Fibroblast of lung (primary cell): Measurements from ENCODE around the gene TATDN3. TPM values are rescaled to one million over a fixed set of nuclear protein-coding genes. Genes with fewer than 3 reads are reported as not detected.

Source experiments
- DNase-seq, 2 donors: peaks; one replicate each; pipeline versions ENCODE4 v3.0.0 to v3.0.0-alpha.2; 2010; ENCODE audit warnings: low read depth in 2 of 2
- H2AFZ ChIP-seq: 2 replicates; pipeline ENCODE4 v1.5.1; 2012; ENCODE audit warnings: low read length, control low read depth, inconsistent platforms
- H3K27ac ChIP-seq: 2 replicates; pipeline ENCODE4 v1.5.1; 2011; ENCODE audit warnings: low read length, control low read depth; ENCODE audit not compliant: insufficient read depth
- H3K27me3 ChIP-seq: 2 replicates; pipeline ENCODE4 v1.5.1; 2011; ENCODE audit warnings: mild to moderate bottlenecking, low read length; ENCODE audit not compliant: control insufficient read depth, insufficient read depth
- H3K36me3 ChIP-seq: 2 replicates; pipeline ENCODE4 v1.5.1; 2011; ENCODE audit warnings: low read length; ENCODE audit not compliant: control insufficient read depth, insufficient read depth
- H3K4me1 ChIP-seq: 2 replicates; pipeline ENCODE4 v1.5.1; 2011; ENCODE audit warnings: low read length; ENCODE audit not compliant: control insufficient read depth, insufficient read depth; ENCODE audit errors: extremely low read depth
- H3K4me2 ChIP-seq: 2 replicates; pipeline ENCODE4 v1.5.1; 2011; ENCODE audit warnings: low read length, control low read depth; ENCODE audit not compliant: insufficient read depth; ENCODE audit errors: extremely low read depth
- H3K4me3 ChIP-seq, 4 experiments: fragments of 200-600 bp in 1 of 4; sonication (generic) in 1 of 4; replicated peaks in 1 of 4; 2 replicates each; pipeline ENCODE4 v1.5.1; 2011 to 2016; ENCODE audit warnings: low read length in 4 of 4, low read depth in 3 of 4, mild to moderate bottlenecking in 3 of 4, control low read depth in 2 of 4, inconsistent platforms in 1 of 4, mixed read lengths in 1 of 4; ENCODE audit not compliant: insufficient read depth in 1 of 4; ENCODE audit errors: control extremely low read depth in 1 of 4
- H3K79me2 ChIP-seq: 2 replicates; pipeline ENCODE4 v1.5.1; 2012; ENCODE audit warnings: mild to moderate bottlenecking, low read length, inconsistent platforms; ENCODE audit not compliant: control insufficient read depth, insufficient read depth
- H3K9ac ChIP-seq: 2 replicates; pipeline ENCODE4 v1.5.1; 2011; ENCODE audit warnings: mild to moderate bottlenecking, low read length, control low read depth; ENCODE audit not compliant: insufficient read depth
- H3K9me3 ChIP-seq: 2 replicates; pipeline ENCODE4 v1.5.1; 2012; ENCODE audit warnings: low read depth, low read length; ENCODE audit not compliant: control insufficient read depth, insufficient read depth
- H4K20me1 ChIP-seq: 2 replicates; pipeline ENCODE4 v1.5.1; 2011; ENCODE audit warnings: low read length; ENCODE audit not compliant: control insufficient read depth, insufficient read depth; ENCODE audit errors: extremely low read depth
- CTCF ChIP-seq, 2 donors: IDR thresholded peaks in 1 of 2; conservative IDR thresholded peaks in 1 of 2; 1 replicate in 1 of 2; 2 replicates in 1 of 2; pipeline ENCODE4 v1.5.1; 2011 to 2012; ENCODE audit warnings: low read length in 2 of 2, control low read depth in 1 of 2, inconsistent platforms in 1 of 2, low read depth in 1 of 2, mild to moderate bottlenecking in 1 of 2
- EZH2 ChIP-seq: IDR thresholded peaks from 2 replicates; pipeline ENCODE4 v1.5.1; 2012; ENCODE audit warnings: low read length, control low read depth, mild to moderate bottlenecking; ENCODE audit errors: missing control alignments
- polyA plus RNA-seq, 2 donors: library from polyadenylated mRNA; depleted of rRNA in 1 of 2; stranded (reverse) in 1 of 2; unstranded in 1 of 2; fragments of >200 nt; gene quantifications; 2 replicates each; pipeline ENCODE4 v1.2.1, GENCODE V29; 2011 to 2012; ENCODE audit warnings: missing spikeins in 1 of 2
- total RNA-seq: library from RNA; depleted of rRNA; stranded (reverse); fragments of >200 nt; gene quantifications from 2 replicates; pipeline ENCODE4 v1.2.1, GENCODE V29; 2014

Gene TATDN3
- total and polyA plus RNA-seq, 2 donors (not counting 1 experiment from before 2014, with no cell fraction given): 17.6 to 22.5 TPM

GRCh38 chr1:212805767-212806166 is 14.1 kb downstream of the TATDN3 start:
- no peak overlapping the region for H3K4me2 ChIP-seq
- TF ChIP-seq EZH2 (no peak), CTCF (conservative IDR thresholded peaks at IDR 0.05 in 1 of 2, IDR thresholded peaks at IDR 0.05 in 1 of 2; ENCODE audit: low read depth in 1 of 2, low read length in 2 of 2) (no peak)

GRCh38 chr1:212814537-212815334 is 23.0 kb downstream of the TATDN3 start:
- Histone ChIP-seq H3K9me3 (no peaks in the 10 kb centered on the region), H2AFZ (no peak overlapping the region), H3K4me3 (no peak overlapping the region), H3K79me2 (no peaks in the 10 kb centered on the region), H3K4me1 (no peaks in the 10 kb centered on the region), H3K27me3 (no peaks in the 10 kb centered on the region), H3K9ac (no peak overlapping the region), H3K4me2 (no peak overlapping the region), H4K20me1 (no peaks in the 10 kb centered on the region), H3K36me3 (no peaks in the 10 kb centered on the region), H3K27ac (no peak overlapping the region)
- peak in 1 of 2 donors; percentile 25 for DNase-seq
- no peak for TF ChIP-seq EZH2
- TF ChIP-seq CTCF (conservative IDR thresholded peaks at IDR 0.05 in 1 of 2, IDR thresholded peaks at IDR 0.05 in 1 of 2; ENCODE audit: low read depth in 1 of 2, low read length in 2 of 2): peak; percentile 24 to 41

More at GRCh38 chr1:212805767-212806166, 14.1 kb downstream of the TATDN3 start:
- no peak overlapping the region for H3K4me3 ChIP-seq
- H3K9me3 ChIP-seq: no peaks in the 10 kb centered on the region
- DNase-seq: no peak
- no peaks in the 10 kb centered on the region for H3K4me1 ChIP-seq
- H2AFZ ChIP-seq: no peak overlapping the region
- no peaks in the 10 kb centered on the region for H4K20me1 ChIP-seq
- H3K27ac ChIP-seq: no peak overlapping the region
- H3K27me3 ChIP-seq: no peaks in the 10 kb centered on the region
- H3K79me2 ChIP-seq: no peaks in the 10 kb centered on the region
- no peak overlapping the region for H3K9ac ChIP-seq
- no peaks in the 10 kb centered on the region for H3K36me3 ChIP-seq

GRCh38 chr1:212816567-212817278 is 25.0 kb downstream of the TATDN3 start:
- TF ChIP-seq CTCF (conservative IDR thresholded peaks at IDR 0.05 in 1 of 2, IDR thresholded peaks at IDR 0.05 in 1 of 2; ENCODE audit: low read depth in 1 of 2, low read length in 2 of 2) (no peak), EZH2 (no peak)
- peak in 1 of 2 donors; percentile 6 for DNase-seq
- no peaks in the 10 kb centered on the region for H3K79me2 ChIP-seq

More at GRCh38 chr1:212816567-212817278, 25.0 kb downstream of the TATDN3 start:
- no peaks in the 10 kb centered on the region for H3K36me3 ChIP-seq
- no peak overlapping the region for H3K27ac ChIP-seq
- H2AFZ ChIP-seq: no peak overlapping the region
- no peaks in the 10 kb centered on the region for H3K4me1 ChIP-seq
- H3K9me3 ChIP-seq: no peaks in the 10 kb centered on the region
- H3K27me3 ChIP-seq: no peaks in the 10 kb centered on the region
- no peak overlapping the region for H3K9ac ChIP-seq
- H3K4me3 ChIP-seq: no peak overlapping the region
- H4K20me1 ChIP-seq: no peaks in the 10 kb centered on the region
- no peak overlapping the region for H3K4me2 ChIP-seq
